GM12878 (cell line): ENCODE results near the gene PCGF1. TPM values are rescaled to one million over a fixed set of nuclear protein-coding genes. Genes with fewer than 3 reads are reported as not detected.

Experiments
- EGR1 ChIP-seq, 2 experiments: IDR thresholded peaks; 1 replicate in 1 of 2; 2 replicates in 1 of 2; pipeline ENCODE4 v1.6.1; 2011 to 2012; ENCODE audit warnings: low read depth in 2 of 2, low read length in 2 of 2, borderline replicate concordance in 1 of 2, mild to moderate bottlenecking in 1 of 2, moderate library complexity in 1 of 2
- HCFC1 ChIP-seq: fragments of 150-350 bp; IDR thresholded peaks from 2 replicates; pipeline ENCODE4 v1.6.1; 2014; ENCODE audit warnings: low read length
- NR2F1 ChIP-seq: fragments of 450-650 bp; conservative IDR thresholded peaks from 2 replicates; pipeline ENCODE4 v1.6.1; 2017; ENCODE audit warnings: mild to moderate bottlenecking
- POLR2AphosphoS5 ChIP-seq: IDR thresholded peaks from 2 replicates; pipeline ENCODE4 v1.6.1; 2011; ENCODE audit warnings: mild to moderate bottlenecking, low read length, inconsistent platforms
- SMC3 ChIP-seq: IDR thresholded peaks from 2 replicates; pipeline ENCODE4 v1.6.1; 2011; ENCODE audit warnings: low read length, improper control_type of control experiment, borderline replicate concordance
- SPI1 ChIP-seq: IDR thresholded peaks from 2 replicates; pipeline ENCODE4 v1.6.1; 2011; ENCODE audit warnings: low read depth, mild to moderate bottlenecking, low read length, moderate library complexity, borderline replicate concordance; ENCODE audit not compliant: insufficient read depth
- polyA plus RNA-seq, 11 experiments: library from polyadenylated mRNA; depleted of rRNA in 4 of 11; unstranded in 6 of 11; stranded (reverse) in 5 of 11; fragments of >200 nt; fragmentation: Nextera tagmentation in 4 of 11; fragmentation: Illumina TruSeq in 1 of 11; extraction: Ambion mirVana in 4 of 11; extraction: Trizol in 1 of 11; gene quantifications; 1 replicate in 1 of 11; 2 replicates in 10 of 11; pipeline versions ENCODE4 v1.2.1 to v1.2.3, GENCODE V29; 2011 to 2016; ENCODE audit warnings: inconsistent platforms in 2 of 11, missing spikeins in 2 of 11, low read depth in 1 of 11
- total RNA-seq, 4 experiments: library from RNA; depleted of rRNA in 3 of 4; stranded (reverse); fragments of >200 nt in 3 of 4; fragmentation: Illumina TruSeq in 1 of 4; extraction: Trizol in 1 of 4; gene quantifications; 2 replicates each; pipeline versions ENCODE4 v1.2.1 to v1.2.3, GENCODE V29; 2013 to 2021
- TF ChIP-seq, protein P1 (sequence below): IDR thresholded peaks from 2 replicates; pipeline ENCODE4 v1.6.1; 2011; ENCODE audit warnings: mild to moderate bottlenecking, low read depth, low read length, moderate library complexity; ENCODE audit not compliant: insufficient replicate concordance
- TF ChIP-seq, protein P2 (sequence below): fragments of 450-650 bp; formaldehyde crosslinking; IDR thresholded peaks from 2 replicates; pipeline ENCODE4 v1.5.0; 2022; ENCODE audit warnings: mild to moderate bottlenecking, missing genetic modification characterization
- TF ChIP-seq, protein P3 (sequence below): IDR thresholded peaks from 2 replicates; pipeline ENCODE4 v1.6.1; 2012; ENCODE audit warnings: mild to moderate bottlenecking, low read depth, low read length
- TF ChIP-seq, protein P4 (sequence below): fragments of 450-650 bp; IDR thresholded peaks from 2 replicates; pipeline ENCODE4 v1.6.1; 2017; ENCODE audit warnings: antibody characterized with exemption, mild to moderate bottlenecking, moderate library complexity
- TF ChIP-seq, protein P5 (sequence below): IDR thresholded peaks from 2 replicates; pipeline ENCODE4 v1.6.1; 2012; ENCODE audit warnings: low read length, inconsistent platforms

Gene PCGF1
- total and polyA plus RNA-seq, 10 of the 15 experiments (the other 5 are each of a cell fraction or from before 2014, with no cell fraction given) = 23.1 to 50.8 (median 27.4) TPM

DNA sequence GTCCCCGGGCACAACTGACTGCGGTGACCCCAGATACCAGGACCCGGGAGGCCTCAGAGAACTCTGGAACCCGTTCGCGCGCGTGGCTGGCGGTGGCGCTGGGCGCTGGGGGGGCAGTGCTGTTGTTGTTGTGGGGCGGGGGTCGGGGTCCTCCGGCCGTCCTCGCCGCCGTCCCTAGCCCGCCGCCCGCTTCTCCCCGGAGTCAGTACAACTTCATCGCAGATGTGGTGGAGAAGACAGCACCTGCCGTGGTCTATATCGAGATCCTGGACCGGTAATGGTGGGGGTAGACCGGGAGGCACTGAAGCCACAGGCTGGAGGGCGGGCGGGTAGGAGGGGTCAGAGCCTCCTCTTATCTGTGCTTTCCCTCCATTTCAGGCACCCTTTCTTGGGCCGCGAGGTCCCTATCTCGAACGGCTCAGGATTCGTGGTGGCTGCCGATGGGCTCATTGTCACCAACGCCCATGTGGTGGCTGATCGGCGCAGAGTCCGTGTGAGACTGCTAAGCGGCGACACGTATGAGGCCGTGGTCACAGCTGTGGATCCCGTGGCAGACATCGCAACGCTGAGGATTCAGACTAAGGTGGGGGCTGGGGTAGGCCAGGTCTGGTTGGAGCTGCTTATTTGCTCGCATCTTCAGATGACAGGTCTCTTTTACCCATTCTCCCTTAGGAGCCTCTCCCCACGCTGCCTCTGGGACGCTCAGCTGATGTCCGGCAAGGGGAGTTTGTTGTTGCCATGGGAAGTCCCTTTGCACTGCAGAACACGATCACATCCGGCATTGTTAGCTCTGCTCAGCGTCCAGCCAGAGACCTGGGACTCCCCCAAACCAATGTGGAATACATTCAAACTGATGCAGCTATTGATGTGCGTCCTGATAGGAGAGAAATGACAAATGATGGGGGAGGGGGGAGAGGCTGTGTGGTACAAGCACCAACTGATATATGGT lies 23.0 kb upstream of the PCGF1 start (continued):
- TF ChIP-seq POLR2AphosphoS5 (peak; percentile 84), SPI1 (peak; percentile 16; the same call in 1 of the 2 replicates), HCFC1 (no peak), SMC3 (no peak), EGR1 (IDR thresholded peaks at IDR 0.05; ENCODE audit: borderline replicate concordance in 1 of 2, low read depth in 2 of 2, low read length in 2 of 2) (no peak), NR2F1 (peak; percentile 63)
- TF ChIP-seq, protein P1, sequence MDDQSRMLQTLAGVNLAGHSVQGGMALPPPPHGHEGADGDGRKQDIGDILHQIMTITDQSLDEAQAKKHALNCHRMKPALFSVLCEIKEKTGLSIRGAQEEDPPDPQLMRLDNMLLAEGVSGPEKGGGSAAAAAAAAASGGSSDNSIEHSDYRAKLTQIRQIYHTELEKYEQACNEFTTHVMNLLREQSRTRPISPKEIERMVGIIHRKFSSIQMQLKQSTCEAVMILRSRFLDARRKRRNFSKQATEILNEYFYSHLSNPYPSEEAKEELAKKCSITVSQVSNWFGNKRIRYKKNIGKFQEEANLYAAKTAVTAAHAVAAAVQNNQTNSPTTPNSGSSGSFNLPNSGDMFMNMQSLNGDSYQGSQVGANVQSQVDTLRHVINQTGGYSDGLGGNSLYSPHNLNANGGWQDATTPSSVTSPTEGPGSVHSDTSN = no peak
- TF ChIP-seq, protein P2, sequence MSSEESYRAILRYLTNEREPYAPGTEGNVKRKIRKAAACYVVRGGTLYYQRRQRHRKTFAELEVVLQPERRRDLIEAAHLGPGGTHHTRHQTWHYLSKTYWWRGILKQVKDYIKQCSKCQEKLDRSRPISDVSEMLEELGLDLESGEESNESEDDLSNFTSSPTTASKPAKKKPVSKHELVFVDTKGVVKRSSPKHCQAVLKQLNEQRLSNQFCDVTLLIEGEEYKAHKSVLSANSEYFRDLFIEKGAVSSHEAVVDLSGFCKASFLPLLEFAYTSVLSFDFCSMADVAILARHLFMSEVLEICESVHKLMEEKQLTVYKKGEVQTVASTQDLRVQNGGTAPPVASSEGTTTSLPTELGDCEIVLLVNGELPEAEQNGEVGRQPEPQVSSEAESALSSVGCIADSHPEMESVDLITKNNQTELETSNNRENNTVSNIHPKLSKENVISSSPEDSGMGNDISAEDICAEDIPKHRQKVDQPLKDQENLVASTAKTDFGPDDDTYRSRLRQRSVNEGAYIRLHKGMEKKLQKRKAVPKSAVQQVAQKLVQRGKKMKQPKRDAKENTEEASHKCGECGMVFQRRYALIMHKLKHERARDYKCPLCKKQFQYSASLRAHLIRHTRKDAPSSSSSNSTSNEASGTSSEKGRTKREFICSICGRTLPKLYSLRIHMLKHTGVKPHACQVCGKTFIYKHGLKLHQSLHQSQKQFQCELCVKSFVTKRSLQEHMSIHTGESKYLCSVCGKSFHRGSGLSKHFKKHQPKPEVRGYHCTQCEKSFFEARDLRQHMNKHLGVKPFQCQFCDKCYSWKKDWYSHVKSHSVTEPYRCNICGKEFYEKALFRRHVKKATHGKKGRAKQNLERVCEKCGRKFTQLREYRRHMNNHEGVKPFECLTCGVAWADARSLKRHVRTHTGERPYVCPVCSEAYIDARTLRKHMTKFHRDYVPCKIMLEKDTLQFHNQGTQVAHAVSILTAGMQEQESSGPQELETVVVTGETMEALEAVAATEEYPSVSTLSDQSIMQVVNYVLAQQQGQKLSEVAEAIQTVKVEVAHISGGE = no peak
- TF ChIP-seq, protein P3, sequence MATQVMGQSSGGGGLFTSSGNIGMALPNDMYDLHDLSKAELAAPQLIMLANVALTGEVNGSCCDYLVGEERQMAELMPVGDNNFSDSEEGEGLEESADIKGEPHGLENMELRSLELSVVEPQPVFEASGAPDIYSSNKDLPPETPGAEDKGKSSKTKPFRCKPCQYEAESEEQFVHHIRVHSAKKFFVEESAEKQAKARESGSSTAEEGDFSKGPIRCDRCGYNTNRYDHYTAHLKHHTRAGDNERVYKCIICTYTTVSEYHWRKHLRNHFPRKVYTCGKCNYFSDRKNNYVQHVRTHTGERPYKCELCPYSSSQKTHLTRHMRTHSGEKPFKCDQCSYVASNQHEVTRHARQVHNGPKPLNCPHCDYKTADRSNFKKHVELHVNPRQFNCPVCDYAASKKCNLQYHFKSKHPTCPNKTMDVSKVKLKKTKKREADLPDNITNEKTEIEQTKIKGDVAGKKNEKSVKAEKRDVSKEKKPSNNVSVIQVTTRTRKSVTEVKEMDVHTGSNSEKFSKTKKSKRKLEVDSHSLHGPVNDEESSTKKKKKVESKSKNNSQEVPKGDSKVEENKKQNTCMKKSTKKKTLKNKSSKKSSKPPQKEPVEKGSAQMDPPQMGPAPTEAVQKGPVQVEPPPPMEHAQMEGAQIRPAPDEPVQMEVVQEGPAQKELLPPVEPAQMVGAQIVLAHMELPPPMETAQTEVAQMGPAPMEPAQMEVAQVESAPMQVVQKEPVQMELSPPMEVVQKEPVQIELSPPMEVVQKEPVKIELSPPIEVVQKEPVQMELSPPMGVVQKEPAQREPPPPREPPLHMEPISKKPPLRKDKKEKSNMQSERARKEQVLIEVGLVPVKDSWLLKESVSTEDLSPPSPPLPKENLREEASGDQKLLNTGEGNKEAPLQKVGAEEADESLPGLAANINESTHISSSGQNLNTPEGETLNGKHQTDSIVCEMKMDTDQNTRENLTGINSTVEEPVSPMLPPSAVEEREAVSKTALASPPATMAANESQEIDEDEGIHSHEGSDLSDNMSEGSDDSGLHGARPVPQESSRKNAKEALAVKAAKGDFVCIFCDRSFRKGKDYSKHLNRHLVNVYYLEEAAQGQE = no peak
- TF ChIP-seq, protein P4, sequence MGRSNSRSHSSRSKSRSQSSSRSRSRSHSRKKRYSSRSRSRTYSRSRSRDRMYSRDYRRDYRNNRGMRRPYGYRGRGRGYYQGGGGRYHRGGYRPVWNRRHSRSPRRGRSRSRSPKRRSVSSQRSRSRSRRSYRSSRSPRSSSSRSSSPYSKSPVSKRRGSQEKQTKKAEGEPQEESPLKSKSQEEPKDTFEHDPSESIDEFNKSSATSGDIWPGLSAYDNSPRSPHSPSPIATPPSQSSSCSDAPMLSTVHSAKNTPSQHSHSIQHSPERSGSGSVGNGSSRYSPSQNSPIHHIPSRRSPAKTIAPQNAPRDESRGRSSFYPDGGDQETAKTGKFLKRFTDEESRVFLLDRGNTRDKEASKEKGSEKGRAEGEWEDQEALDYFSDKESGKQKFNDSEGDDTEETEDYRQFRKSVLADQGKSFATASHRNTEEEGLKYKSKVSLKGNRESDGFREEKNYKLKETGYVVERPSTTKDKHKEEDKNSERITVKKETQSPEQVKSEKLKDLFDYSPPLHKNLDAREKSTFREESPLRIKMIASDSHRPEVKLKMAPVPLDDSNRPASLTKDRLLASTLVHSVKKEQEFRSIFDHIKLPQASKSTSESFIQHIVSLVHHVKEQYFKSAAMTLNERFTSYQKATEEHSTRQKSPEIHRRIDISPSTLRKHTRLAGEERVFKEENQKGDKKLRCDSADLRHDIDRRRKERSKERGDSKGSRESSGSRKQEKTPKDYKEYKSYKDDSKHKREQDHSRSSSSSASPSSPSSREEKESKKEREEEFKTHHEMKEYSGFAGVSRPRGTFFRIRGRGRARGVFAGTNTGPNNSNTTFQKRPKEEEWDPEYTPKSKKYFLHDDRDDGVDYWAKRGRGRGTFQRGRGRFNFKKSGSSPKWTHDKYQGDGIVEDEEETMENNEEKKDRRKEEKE = no peak
- TF ChIP-seq, protein P5, sequence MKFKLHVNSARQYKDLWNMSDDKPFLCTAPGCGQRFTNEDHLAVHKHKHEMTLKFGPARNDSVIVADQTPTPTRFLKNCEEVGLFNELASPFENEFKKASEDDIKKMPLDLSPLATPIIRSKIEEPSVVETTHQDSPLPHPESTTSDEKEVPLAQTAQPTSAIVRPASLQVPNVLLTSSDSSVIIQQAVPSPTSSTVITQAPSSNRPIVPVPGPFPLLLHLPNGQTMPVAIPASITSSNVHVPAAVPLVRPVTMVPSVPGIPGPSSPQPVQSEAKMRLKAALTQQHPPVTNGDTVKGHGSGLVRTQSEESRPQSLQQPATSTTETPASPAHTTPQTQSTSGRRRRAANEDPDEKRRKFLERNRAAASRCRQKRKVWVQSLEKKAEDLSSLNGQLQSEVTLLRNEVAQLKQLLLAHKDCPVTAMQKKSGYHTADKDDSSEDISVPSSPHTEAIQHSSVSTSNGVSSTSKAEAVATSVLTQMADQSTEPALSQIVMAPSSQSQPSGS = no peak
